ENCODE data around the gene FBLN5. TPM values are rescaled to one million over a fixed set of nuclear protein-coding genes. Genes with fewer than 3 reads are reported as not detected.

The FBLN5 gene
- total and polyA plus RNA-seq, 5 donors from 2014 or later = 3.0 to 21.9 (median 20.9) TPM

GRCh38 chr14:91831337-91831736, 116.2 kb downstream of the FBLN5 start:
- Histone ChIP-seq H3K36me3 (ENCODE audit: control insufficient read depth, insufficient read depth, low read length) (no peaks in the 10 kb centered on the region), H3K9me3 (ENCODE audit: control insufficient read depth in 2 of 2, low read length in 2 of 2) (no peaks in the 10 kb centered on the region), H3K4me3 (ENCODE audit: low read depth, low read length) (no peak overlapping the region), H3K27me3 (ENCODE audit: control insufficient read depth, insufficient read depth, low read length) (no peaks in the 10 kb centered on the region), H3K27ac (ENCODE audit: insufficient read depth, low read length, poor library complexity, severe bottlenecking) (no peak overlapping the region), H3K4me1 (ENCODE audit: control insufficient read depth, insufficient read depth, low read length, poor library complexity, severe bottlenecking) (peaks cover 12% of the 10 kb centered on the region)
- peak overlapping the region in 1 of 4 donors; percentile 5 for H3K4me3 Mint-ChIP-seq
- no peak overlapping the region for H3K27ac Mint-ChIP-seq
- no peaks in the 10 kb centered on the region for H3K27me3 Mint-ChIP-seq
- peaks cover 0 to 6% (median 0%) of the 10 kb centered on the region in 7 donors for H3K9me3 Mint-ChIP-seq
- peaks cover 51 to 69% (median 56%) of the 10 kb centered on the region in 4 donors for H3K4me1 Mint-ChIP-seq
- H3K36me3 Mint-ChIP-seq = peaks cover 15% of the 10 kb centered on the region
- DNase-seq (no peak), ATAC-seq (ENCODE audit: low read depth in 2 of 2) (no peak)

- Mint-ChIP-seq H3K36me3 (peaks cover 15% of the 10 kb centered on the region), H3K4me3 (peak overlapping the region in 1 of 4 donors; percentile 39)
- no peaks in the 10 kb centered on the region for H3K9me3 ChIP-seq (ENCODE audit: control insufficient read depth in 2 of 2, low read length in 2 of 2)
Measured at GRCh38 chr14:91830777-91831176, 116.7 kb downstream of the FBLN5 start.

DNA sequence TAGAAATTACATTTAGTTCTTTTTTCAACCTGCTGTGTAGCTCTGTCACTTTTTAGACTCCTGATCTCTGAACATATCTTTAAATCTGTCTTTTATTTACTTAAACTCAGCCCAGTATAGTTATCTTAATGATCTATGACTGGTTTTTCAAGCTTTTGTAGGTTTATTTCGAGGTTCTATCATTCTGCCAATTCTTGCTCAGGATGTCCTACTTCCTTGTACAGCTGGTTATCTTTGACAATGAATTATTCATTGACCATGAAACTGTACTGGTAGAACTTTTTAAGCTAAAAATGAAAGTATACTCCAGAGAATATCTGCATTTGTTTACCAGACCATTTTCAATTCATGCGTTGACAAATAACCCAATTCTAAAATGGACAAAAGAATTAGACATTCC, 118.0 kb downstream of the FBLN5 start:
- Mint-ChIP-seq H3K9me3 (peaks cover 0 to 6% (median 2%) of the 10 kb centered on the region in 7 donors), H3K27me3 (no peaks in the 10 kb centered on the region), H3K4me1 (peaks cover 46 to 67% (median 51%) of the 10 kb centered on the region in 4 donors), H3K36me3 (peaks cover 16% of the 10 kb centered on the region), H3K4me3 (peak overlapping the region in 1 of 4 donors; percentile 21), H3K27ac (peak overlapping the region in 2 of 3 donors; percentile 34 to 54)
- Histone ChIP-seq H3K27ac (ENCODE audit: insufficient read depth, low read length, poor library complexity, severe bottlenecking) (no peak overlapping the region), H3K9me3 (ENCODE audit: control insufficient read depth in 2 of 2, low read length in 2 of 2) (no peaks in the 10 kb centered on the region), H3K4me3 (ENCODE audit: low read depth, low read length) (no peak overlapping the region), H3K36me3 (ENCODE audit: control insufficient read depth, insufficient read depth, low read length) (no peaks in the 10 kb centered on the region), H3K27me3 (ENCODE audit: control insufficient read depth, insufficient read depth, low read length) (no peaks in the 10 kb centered on the region), H3K4me1 (ENCODE audit: control insufficient read depth, insufficient read depth, low read length, poor library complexity, severe bottlenecking) (no peaks in the 10 kb centered on the region)
- DNase-seq (no peak), ATAC-seq (ENCODE audit: low read depth in 2 of 2) (no peak)

More at GRCh38 chr14:91830777-91831176, 116.7 kb downstream of the FBLN5 start:
- Histone ChIP-seq H3K27ac (ENCODE audit: insufficient read depth, low read length, poor library complexity, severe bottlenecking) (no peak overlapping the region), H3K36me3 (ENCODE audit: control insufficient read depth, insufficient read depth, low read length) (no peaks in the 10 kb centered on the region), H3K4me1 (ENCODE audit: control insufficient read depth, insufficient read depth, low read length, poor library complexity, severe bottlenecking) (peaks cover 9% of the 10 kb centered on the region), H3K4me3 (ENCODE audit: low read depth, low read length) (no peak overlapping the region), H3K27me3 (ENCODE audit: control insufficient read depth, insufficient read depth, low read length) (no peaks in the 10 kb centered on the region)
- Mint-ChIP-seq H3K27ac (peak overlapping the region in 2 of 3 donors; percentile 54 to 58), H3K4me1 (peaks cover 51 to 71% (median 56%) of the 10 kb centered on the region in 4 donors), H3K27me3 (no peaks in the 10 kb centered on the region), H3K9me3 (peaks cover 0 to 6% (median 0%) of the 10 kb centered on the region in 7 donors)
- no peak for ATAC-seq (ENCODE audit: low read depth in 2 of 2)
- DNase-seq = no peak

DNA sequence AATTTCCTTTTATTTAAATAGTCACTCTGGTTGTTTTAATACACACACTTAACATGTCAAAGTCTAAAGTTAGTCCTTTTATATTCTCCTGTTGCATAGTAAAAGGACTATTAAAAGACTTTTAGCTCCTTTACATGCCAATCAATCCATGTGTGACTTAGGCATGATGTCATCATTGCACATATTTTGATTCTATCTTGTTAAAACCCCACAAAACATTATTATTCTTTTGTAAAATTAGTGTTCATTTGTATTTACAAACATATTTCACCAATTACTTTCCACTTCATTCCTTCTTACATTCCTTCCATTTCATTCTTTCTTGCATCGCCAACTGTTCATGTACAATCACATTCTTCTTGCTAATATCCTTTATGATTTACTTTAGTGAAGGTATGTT, 119.7 kb downstream of the FBLN5 start:
- no peaks in the 10 kb centered on the region for H3K27me3 Mint-ChIP-seq
- no peaks in the 10 kb centered on the region for H3K36me3 ChIP-seq (ENCODE audit: control insufficient read depth, insufficient read depth, low read length)
- no peak for DNase-seq
- peak overlapping the region in 1 of 3 donors; percentile 60 for H3K27ac Mint-ChIP-seq
- H3K4me3 Mint-ChIP-seq = no peak overlapping the region
- no peaks in the 10 kb centered on the region for H3K27me3 ChIP-seq (ENCODE audit: control insufficient read depth, insufficient read depth, low read length)
- H3K9me3 Mint-ChIP-seq = peaks cover 0 to 6% (median 2%) of the 10 kb centered on the region in 7 donors
- no peak for ATAC-seq (ENCODE audit: low read depth in 2 of 2)
- no peak overlapping the region for H3K27ac ChIP-seq (ENCODE audit: insufficient read depth, low read length, poor library complexity, severe bottlenecking)
- H3K4me1 ChIP-seq (ENCODE audit: control insufficient read depth, insufficient read depth, low read length, poor library complexity, severe bottlenecking) = no peaks in the 10 kb centered on the region
- no peaks in the 10 kb centered on the region for H3K9me3 ChIP-seq (ENCODE audit: control insufficient read depth in 2 of 2, low read length in 2 of 2)
- peaks cover 42 to 64% (median 47%) of the 10 kb centered on the region in 4 donors for H3K4me1 Mint-ChIP-seq
- H3K4me3 ChIP-seq (ENCODE audit: low read depth, low read length) = no peak overlapping the region
- H3K36me3 Mint-ChIP-seq = peaks cover 23% of the 10 kb centered on the region

Other genes with a start within 250 kb of the FBLN5 start
- gene CATSPERB, start 215.6 kb downstream of the FBLN5 start, total RNA-seq = 2.7 TPM
- gene CATSPERB, start 215.6 kb downstream of the FBLN5 start, polyA plus RNA-seq = under 1 TPM in 1 of 4 donors, not detected in 3; 0.24 TPM
- 138 TPM for gene TC2N, start 80.2 kb downstream of the FBLN5 start, total RNA-seq
- gene TC2N, start 80.2 kb downstream of the FBLN5 start, polyA plus RNA-seq = 100 to 1,000 TPM in 1 of 4 donors, 10 to 100 TPM in 3; 68.8 to 113 (median 93.1) TPM
- 55.9 TPM for gene TRIP11, start 92.4 kb upstream of the FBLN5 start, total RNA-seq
- gene TRIP11, start 92.4 kb upstream of the FBLN5 start, polyA plus RNA-seq = 10 to 100 TPM; 39.8 to 44.5 (median 43.2) TPM
- 28.5 TPM for gene ATXN3, start 158.9 kb upstream of the FBLN5 start, total RNA-seq
- gene ATXN3, start 158.9 kb upstream of the FBLN5 start, polyA plus RNA-seq = 10 to 100 TPM; 13.1 to 21.3 (median 16.3) TPM
- gene NDUFB1, start 174.0 kb upstream of the FBLN5 start, total RNA-seq = 54.8 TPM
- gene NDUFB1, start 174.0 kb upstream of the FBLN5 start, polyA plus RNA-seq = 100 to 1,000 TPM; 390 to 471 (median 424) TPM
- gene CPSF2, start 174.3 kb upstream of the FBLN5 start, total RNA-seq = 33.9 TPM
- gene CPSF2, start 174.3 kb upstream of the FBLN5 start, polyA plus RNA-seq = 10 to 100 TPM; 34.1 to 48.8 (median 37.3) TPM

Data from CD4-positive, CD25-positive, alpha-beta regulatory T cell (primary cell).